Fibroblast of skin of left quadriceps (primary cell): ENCODE measurements around the gene NCOA4.
"Not testable (repeated sequence)": the region's sequence is repeated elsewhere in the genome, so short reads cannot be mapped to it uniquely, and the experiment has no call there.

ENCODE experiments used
- DNase-seq, 2 experiments: peaks; one replicate each; pipeline ENCODE4 v3.0.0-alpha.2; 2013; ENCODE audit warnings: low read depth in 2 of 2

Gene NCOA4

GRCh38 chr10:46019569-46020343 lies 10.7 kb downstream of the NCOA4 start:
- no peak for DNase-seq

GRCh38 chr10:46019177-46019528 lies 11.3 kb downstream of the NCOA4 start:
- DNase-seq, result no peak

- no peak for DNase-seq
These were observed 11.8 kb downstream of the NCOA4 start for GRCh38 chr10:46018453-46019176.

GRCh38 chr10:46017733-46018132 lies 12.7 kb downstream of the NCOA4 start:
- no peak for DNase-seq

GRCh38 chr10:46016811-46017210 lies 13.6 kb downstream of the NCOA4 start:
- no peak for DNase-seq

GRCh38 chr10:46016190-46016589 lies 14.2 kb downstream of the NCOA4 start:
- no peak for DNase-seq

GRCh38 chr10:46014683-46015405 lies 15.6 kb downstream of the NCOA4 start:
- no peak for DNase-seq

GRCh38 chr10:46014206-46014605 lies 16.2 kb downstream of the NCOA4 start:
- DNase-seq, result no peak

GRCh38 chr10:46012746-46013145 lies 17.7 kb downstream of the NCOA4 start:
- DNase-seq, result no peak

- DNase-seq, result peak; percentile 55 to 64
These were observed 24.2 kb downstream of the NCOA4 start for GRCh38 chr10:46006219-46006618.

GRCh38 chr10:46005383-46005782 lies 25.0 kb downstream of the NCOA4 start:
- DNase-seq, result no peak

GRCh38 chr10:46004963-46005362 lies 25.5 kb downstream of the NCOA4 start:
- DNase-seq, result no peak

- no peak for DNase-seq
These were observed 27.3 kb downstream of the NCOA4 start for GRCh38 chr10:46002916-46003693.

- DNase-seq, result not testable (repeated sequence)
These were observed 28.2 kb downstream of the NCOA4 start for GRCh38 chr10:46002189-46002687.

- DNase-seq, result no peak
These were observed 29.2 kb downstream of the NCOA4 start for GRCh38 chr10:46001187-46001756.

- no peak for DNase-seq
These were observed 29.9 kb downstream of the NCOA4 start for GRCh38 chr10:46000538-46000937.

- not testable (repeated sequence) for DNase-seq
These were observed 30.5 kb downstream of the NCOA4 start for GRCh38 chr10:45999955-46000354.

- no peak for DNase-seq
These were observed 32.2 kb downstream of the NCOA4 start for GRCh38 chr10:45997994-45998763.

- DNase-seq, result no peak
These were observed 32.9 kb downstream of the NCOA4 start for GRCh38 chr10:45997557-45997956.

GRCh38 chr10:45985590-45985989 lies 44.8 kb downstream of the NCOA4 start:
- not testable (repeated sequence) for DNase-seq
